TTC549 (cell line): ENCODE measurements around the gene ADAMTS17.

Experiments
- FAIRE-seq: peaks from 2 replicates; lab custom pipeline; 2012; peaks lifted over from hg19 to GRCh38; lab: Jason Lieb, UNC

ADAMTS17 gene

DNA sequence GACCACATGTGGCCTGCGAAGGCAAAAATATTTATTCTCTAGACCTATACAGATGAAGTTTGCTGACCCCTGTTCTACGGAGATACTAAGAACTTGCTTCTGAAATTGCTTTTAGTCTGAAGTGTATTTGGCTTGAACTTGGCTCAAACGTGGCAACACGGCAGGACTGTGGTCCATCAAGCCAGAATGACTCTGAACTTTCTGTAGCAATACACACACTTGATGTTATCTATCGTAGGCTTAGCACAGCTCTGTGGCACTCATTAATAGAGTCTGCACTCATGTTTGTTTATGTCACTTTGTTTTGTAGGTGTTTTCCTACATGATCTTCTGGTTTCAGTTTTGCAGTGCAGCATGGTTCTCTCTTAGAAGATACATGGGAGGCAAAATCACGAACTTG, 298.1 kb downstream of the ADAMTS17 start:
- no peak for FAIRE-seq

- no peak for FAIRE-seq
Observed at GRCh38 chr15:100043068-100043641, 298.6 kb downstream of the ADAMTS17 start.

DNA sequence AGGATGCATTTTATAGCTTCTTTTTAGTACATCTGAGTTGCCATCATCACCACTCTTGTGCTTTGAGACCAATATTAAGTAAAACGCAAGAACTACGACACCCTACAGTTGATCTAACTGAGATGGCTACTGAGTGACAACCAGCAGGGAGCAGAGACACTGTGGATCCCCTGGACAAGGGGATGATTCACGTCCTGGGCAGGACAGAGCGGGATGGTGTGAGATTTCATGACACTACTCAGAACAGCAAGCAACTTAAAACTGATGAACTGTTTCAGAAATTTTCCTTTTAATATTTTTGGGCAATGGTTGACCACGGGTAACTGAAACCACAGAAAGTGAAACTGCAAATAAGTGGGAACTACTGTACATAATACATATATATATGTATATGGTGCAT, 299.2 kb downstream of the ADAMTS17 start:
- no peak for FAIRE-seq

- no peak for FAIRE-seq
Observed at GRCh38 chr15:100041127-100041828, 300.5 kb downstream of the ADAMTS17 start.

GRCh38 chr15:100039994-100040393, 301.8 kb downstream of the ADAMTS17 start:
- no peak for FAIRE-seq

DNA sequence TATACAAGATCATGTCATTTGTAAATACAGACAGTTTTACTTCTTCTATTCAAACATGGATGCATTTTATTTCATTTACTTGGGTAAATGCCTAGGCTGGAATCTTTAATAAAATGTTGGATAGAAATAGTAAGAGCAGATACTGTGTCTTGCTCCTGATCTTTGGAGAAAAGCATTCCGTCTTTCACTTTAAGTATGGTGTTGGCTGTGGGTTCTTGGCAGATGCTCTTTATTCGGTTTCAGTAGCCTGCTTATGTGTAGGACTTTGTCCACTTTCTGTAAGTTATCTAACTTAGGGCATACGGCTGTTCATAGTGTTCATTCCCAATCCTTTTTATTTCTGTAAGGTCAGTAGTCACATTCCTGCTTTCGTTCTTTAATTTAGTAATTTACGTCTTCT, 303.0 kb downstream of the ADAMTS17 start:
- no peak for FAIRE-seq

DNA sequence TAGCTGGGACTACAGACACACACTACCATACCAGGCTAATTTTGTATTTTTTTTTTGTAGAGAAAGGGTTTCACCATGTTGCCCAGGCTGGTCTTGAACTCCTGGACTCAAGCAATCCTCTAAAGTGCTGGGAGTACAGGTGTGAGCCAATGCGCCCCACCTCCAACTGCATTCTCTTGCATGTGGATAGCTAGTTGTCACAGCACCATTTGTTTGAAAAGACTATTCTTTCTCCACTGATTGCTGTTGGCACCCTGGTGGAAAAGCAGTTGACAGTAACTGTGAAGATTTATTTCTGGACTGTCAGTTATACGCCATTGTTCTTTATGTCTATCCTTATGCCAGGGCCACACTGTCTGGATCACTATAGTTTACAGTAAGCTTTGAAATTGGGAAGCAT, 303.9 kb downstream of the ADAMTS17 start:
- no peak for FAIRE-seq

- no peak for FAIRE-seq
Observed at GRCh38 chr15:100036015-100036414, 305.8 kb downstream of the ADAMTS17 start.

GRCh38 chr15:100034191-100034590, 307.6 kb downstream of the ADAMTS17 start:
- no peak for FAIRE-seq

- FAIRE-seq = no peak
Observed at GRCh38 chr15:100033140-100033857, 308.5 kb downstream of the ADAMTS17 start.

GRCh38 chr15:100032358-100033085, 309.3 kb downstream of the ADAMTS17 start:
- FAIRE-seq = no peak

- no peak for FAIRE-seq
Observed at GRCh38 chr15:100031665-100032357, 310.0 kb downstream of the ADAMTS17 start.

DNA sequence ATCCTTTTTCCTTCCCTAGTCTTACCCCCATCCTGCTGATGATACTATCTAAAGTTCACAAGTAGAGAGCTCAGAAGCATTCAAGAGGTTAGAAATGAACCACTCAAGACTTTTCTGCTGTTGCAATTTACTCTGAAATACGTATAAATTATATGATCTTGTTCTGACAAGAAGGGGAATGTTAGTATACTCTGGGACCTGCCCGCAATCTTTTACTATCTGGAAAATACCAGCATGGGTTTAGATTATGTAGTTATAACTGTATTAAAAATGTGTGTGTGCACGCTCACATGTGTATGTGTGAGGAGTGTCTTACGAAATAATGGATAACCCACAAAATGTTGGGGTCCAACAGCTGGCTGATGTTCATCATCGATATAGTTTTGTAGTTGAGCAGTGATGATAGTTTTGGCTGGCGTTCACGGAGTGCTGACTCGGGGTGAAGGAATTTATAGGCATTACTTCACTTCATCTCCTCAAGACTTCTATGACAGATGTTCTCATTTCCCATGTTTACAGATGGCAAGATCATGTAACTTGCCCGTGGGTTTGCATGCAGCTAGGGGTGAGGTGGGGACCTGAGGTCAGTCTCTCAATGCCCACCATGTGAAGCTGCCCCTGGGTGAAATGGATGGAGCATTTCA, 311.1 kb downstream of the ADAMTS17 start:
- FAIRE-seq = no peak

DNA sequence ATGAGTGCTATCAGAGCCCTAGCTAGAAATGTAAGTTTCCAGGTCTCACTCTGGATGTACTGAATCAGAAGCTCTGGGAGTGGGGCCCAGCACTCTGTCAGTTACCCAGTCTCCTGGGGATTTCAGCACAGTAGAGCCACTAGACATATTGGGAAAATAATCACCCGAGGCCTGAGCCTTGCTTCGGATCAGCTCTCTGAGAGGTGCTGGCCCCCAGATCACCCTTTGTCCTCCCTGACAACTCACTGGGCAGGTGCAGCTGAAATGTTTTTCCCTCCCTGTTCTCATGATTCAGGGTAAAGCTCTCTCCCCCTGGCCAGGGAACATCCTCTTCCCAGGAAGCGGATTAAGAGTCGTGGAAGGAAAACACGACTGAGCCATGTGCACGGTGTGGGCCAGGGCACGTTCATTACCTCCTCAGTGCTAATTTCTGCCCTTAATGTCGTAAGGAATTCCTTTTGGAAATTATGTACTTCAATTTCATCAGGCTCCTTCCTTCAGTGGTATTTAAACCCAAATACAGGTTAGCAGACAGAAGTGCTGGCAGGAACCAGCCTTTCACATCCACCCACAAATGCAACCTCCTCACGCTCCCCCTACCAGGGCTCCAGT, 311.8 kb downstream of the ADAMTS17 start:
- FAIRE-seq = no peak

DNA sequence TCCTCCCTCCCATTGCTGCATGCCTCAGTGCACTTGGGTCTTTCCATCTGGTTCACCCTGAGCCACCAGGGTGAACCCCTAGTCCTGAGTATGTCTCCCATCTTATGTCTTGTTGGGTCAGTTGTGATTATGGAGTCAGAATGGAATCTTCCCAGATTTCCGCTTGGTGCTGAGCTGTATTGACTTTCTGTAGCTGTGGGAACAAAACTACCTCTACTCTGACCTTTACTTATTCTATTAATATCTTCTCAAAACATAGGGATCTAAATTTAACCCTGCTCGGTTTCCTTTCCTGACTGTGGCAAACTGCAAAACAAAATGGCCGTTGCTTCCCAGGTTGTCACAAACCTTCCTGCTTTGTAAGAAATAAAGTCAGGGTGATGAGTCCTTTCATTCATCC, 312.7 kb downstream of the ADAMTS17 start:
- FAIRE-seq = no peak

GRCh38 chr15:100026041-100026440, 315.7 kb downstream of the ADAMTS17 start:
- FAIRE-seq = no peak

- no peak for FAIRE-seq
Observed at GRCh38 chr15:100022806-100023205, 319.0 kb downstream of the ADAMTS17 start.

DNA sequence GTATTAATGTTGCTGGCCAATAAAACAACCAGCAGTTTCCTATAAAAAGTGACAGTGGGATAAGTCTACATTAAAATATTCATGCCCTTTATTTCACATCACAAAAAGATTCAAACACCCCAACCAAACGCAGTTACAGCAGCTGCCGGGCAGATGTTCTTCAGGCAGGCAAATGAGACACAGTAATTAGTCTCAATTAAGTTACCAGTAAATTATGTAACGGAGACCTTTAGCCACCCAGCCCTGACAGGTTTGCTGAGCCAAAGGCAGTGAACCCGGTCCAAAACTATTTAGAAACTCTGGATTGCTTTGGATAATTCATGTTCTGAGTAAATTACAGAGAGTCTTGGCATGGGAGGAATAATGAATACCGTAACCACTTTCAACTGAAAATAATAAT, 319.4 kb downstream of the ADAMTS17 start:
- no peak for FAIRE-seq

DNA sequence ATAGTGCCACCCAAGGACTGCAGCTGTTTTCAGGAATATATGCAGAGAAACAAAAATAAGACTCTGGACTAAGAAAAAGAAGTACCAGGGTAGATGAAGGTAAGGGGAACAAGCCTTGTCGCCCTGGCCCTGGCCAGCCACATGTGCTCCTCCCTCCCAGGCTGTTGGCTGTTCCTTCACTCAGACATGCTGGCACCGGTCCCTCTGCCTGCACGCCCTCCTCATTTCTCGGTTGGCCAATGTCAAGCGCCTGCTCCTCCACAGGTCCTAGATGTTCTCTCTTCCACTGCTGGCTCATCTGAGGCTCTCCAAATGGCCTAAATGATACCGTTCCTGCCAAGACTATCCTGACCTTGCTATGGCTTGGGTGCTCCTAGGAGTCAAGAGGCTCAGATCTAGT, 320.1 kb downstream of the ADAMTS17 start:
- no peak for FAIRE-seq

DNA sequence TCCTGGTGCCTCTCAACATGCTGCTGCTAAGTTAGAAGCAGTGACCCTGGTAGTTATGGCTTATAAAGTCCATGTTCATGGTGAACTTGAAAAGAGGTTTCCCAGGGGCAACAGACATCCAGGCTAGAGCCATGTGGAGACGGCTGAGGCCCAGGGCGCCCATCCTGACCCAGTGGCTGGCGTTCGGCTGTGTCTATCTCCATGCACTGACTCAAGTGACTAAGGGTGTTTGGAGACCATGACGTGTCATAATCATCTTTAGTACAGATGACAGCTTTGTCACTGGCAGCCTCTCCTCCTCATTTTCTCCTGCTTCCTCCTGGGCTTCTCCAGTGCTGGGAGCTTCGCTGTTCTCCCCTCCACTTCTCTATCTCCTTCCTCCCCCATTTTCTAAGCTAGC, 321.2 kb downstream of the ADAMTS17 start:
- FAIRE-seq = no peak

DNA sequence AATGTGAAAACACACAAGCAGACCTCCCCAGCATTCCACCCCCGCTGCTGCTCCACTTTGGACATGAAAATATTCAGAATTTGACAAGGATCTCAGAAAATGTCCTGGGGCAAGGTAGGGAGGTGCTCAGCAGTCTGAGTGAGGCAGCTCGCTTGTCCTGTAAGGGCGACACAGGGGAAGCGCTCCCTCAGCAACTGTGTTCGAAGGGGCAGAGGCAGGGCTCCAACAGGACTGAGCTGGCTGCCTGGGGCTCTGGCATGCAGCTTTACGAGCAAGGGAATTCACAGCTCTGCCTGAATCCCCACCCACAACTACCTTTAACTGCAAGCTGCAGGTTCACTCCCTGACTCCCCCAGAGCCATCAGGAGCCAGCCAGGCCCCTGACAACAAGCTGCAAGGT, 321.6 kb downstream of the ADAMTS17 start:
- FAIRE-seq = no peak
